MM.1S (cell line): ENCODE data around the gene KCNK7.
A peak's percentile ranks its signal among the peaks of the same experiment; 100 is the strongest.

Source experiments
- DNase-seq: peaks from one replicate; pipeline ENCODE4 v3.0.0-alpha.2; 2015
- H2AFZ ChIP-seq: fragments of 300-600 bp; sonication (generic); 2 replicates; pipeline ENCODE4 v1.6.0; 2016; ENCODE audit warnings: antibody characterized with exemption, low read length
- H3F3A ChIP-seq: fragments of 300-600 bp; sonication (generic); 2 replicates; pipeline ENCODE4 v1.6.1; 2016; ENCODE audit warnings: mild to moderate bottlenecking, antibody characterized with exemption, low read length, moderate library complexity, mixed read lengths; ENCODE audit not compliant: insufficient read depth
- H3K27ac ChIP-seq: fragments of 300-600 bp; sonication (generic); 2 replicates; pipeline ENCODE4 v1.5.1; 2016; ENCODE audit warnings: mild to moderate bottlenecking, low read length
- H3K27me3 ChIP-seq: fragments of 300-600 bp; sonication (generic); replicated peaks from 2 replicates; pipeline ENCODE4 v1.6.0; 2016; ENCODE audit warnings: low read length; ENCODE audit not compliant: insufficient read depth
- H3K36me3 ChIP-seq: fragments of 300-600 bp; sonication (generic); replicated peaks from 2 replicates; pipeline ENCODE4 v1.6.1; 2016; ENCODE audit warnings: mild to moderate bottlenecking, low read length, mixed read lengths; ENCODE audit not compliant: insufficient read depth
- H3K4me1 ChIP-seq: fragments of 300-600 bp; sonication (generic); 2 replicates; pipeline ENCODE4 v1.6.1; 2016; ENCODE audit warnings: low read length, mixed read lengths
- H3K4me2 ChIP-seq: fragments of 300-600 bp; sonication (generic); 2 replicates; pipeline ENCODE4 v1.6.0; 2016; ENCODE audit warnings: low read depth, low read length
- H3K4me3 ChIP-seq: fragments of 300-600 bp; sonication (generic); 2 replicates; pipeline ENCODE4 v1.5.1; 2016; ENCODE audit warnings: low read length, mixed read lengths
- H3K79me2 ChIP-seq: fragments of 300-600 bp; sonication (generic); 2 replicates; pipeline ENCODE4 v1.6.1; 2016; ENCODE audit warnings: mixed run types, low read length, mixed read lengths
- H3K9ac ChIP-seq: fragments of 300-600 bp; sonication (generic); 2 replicates; pipeline ENCODE4 v1.6.1; 2016; ENCODE audit warnings: low read length, mixed read lengths
- H3K9me2 ChIP-seq: fragments of 300-600 bp; sonication (generic); replicated peaks from 2 replicates; pipeline ENCODE4 v1.6.1; 2016; ENCODE audit warnings: mild to moderate bottlenecking, low read length, mixed read lengths; ENCODE audit not compliant: insufficient read depth
- H3K9me3 ChIP-seq: fragments of 300-600 bp; sonication (generic); replicated peaks from 2 replicates; pipeline ENCODE4 v1.6.1; 2016; ENCODE audit warnings: mild to moderate bottlenecking, low read length, mixed read lengths; ENCODE audit not compliant: insufficient read depth
- H4K20me1 ChIP-seq: fragments of 300-600 bp; sonication (generic); 2 replicates; pipeline ENCODE4 v1.6.1; 2016; ENCODE audit warnings: mild to moderate bottlenecking, low read length, moderate library complexity, mixed read lengths; ENCODE audit not compliant: insufficient read depth
- EZH2 ChIP-seq: fragments of 300-600 bp; sonication (generic); optimal IDR thresholded peaks from 2 replicates; pipeline ENCODE3; 2017; ENCODE audit warnings: low read depth, mild to moderate bottlenecking, antibody characterized with exemption, low read length, mixed read lengths
- EZH2phosphoT487 ChIP-seq: fragments of 300-600 bp; sonication (generic); IDR thresholded peaks from 2 replicates; pipeline ENCODE4 v1.6.1; 2018; ENCODE audit warnings: antibody characterized with exemption, low read length
- TF ChIP-seq, protein P1 (sequence below): fragments of 300-600 bp; sonication (generic); IDR thresholded peaks from 2 replicates; pipeline ENCODE4 v1.5.1; 2016; ENCODE audit warnings: antibody characterized with exemption, low read length, mixed read lengths

The KCNK7 gene

DNA sequence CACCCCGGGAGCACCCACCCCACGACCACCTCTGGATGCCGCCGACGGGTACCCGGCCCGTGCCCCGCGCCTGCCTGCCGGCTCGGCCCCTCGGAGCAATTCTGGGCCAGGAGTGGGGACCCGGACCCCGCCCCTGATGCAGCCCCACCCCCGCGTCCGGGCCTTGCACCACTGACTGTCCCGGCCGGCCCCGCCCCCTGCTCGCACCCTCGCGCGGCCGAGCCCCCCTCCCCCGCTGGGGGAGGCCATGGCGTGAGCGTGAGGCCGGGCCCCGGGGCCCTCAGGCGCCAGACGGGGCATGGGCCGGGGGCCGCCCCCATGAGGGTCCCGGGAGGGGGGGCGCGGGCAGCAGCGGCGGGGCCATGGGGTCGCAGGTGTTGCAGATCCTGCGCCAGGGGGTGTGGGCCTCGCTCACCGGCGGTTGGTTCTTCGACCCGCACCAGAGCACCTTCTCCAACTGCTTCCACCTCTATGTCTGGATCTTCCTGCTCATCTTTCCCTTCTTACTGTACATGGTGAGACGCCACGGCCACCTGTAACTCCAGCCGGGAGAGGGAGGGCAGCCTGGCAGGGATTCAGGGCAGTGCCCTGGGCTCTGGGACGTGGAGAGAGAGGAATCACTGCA, 20.5 kb upstream of the KCNK7 start:
- Histone ChIP-seq H3K79me2 (peaks cover 83% of the 10 kb centered on the region), H3K27ac (peak overlapping the region; percentile 76; the same call in 1 of the 2 replicates), H2AFZ (no peak overlapping the region), H3K9me3 (no peaks in the 10 kb centered on the region), H3F3A (0 out of 2 replicates have a peak, but pooled peaks cover 5% of the 10 kb centered on the region), H3K4me2 (peak overlapping the region; percentile 99), H4K20me1 (no peaks in the 10 kb centered on the region), H3K27me3 (no peaks in the 10 kb centered on the region), H3K9me2 (no peaks in the 10 kb centered on the region), H3K36me3 (no peaks in the 10 kb centered on the region), H3K4me1 (peaks cover 17% of the 10 kb centered on the region), H3K9ac (peak overlapping the region; percentile 93), H3K4me3 (peak overlapping the region; percentile 77)
- peak; percentile 23 for DNase-seq
- TF ChIP-seq EZH2 (no peak), EZH2phosphoT487 (no peak)
- TF ChIP-seq, protein P1, sequence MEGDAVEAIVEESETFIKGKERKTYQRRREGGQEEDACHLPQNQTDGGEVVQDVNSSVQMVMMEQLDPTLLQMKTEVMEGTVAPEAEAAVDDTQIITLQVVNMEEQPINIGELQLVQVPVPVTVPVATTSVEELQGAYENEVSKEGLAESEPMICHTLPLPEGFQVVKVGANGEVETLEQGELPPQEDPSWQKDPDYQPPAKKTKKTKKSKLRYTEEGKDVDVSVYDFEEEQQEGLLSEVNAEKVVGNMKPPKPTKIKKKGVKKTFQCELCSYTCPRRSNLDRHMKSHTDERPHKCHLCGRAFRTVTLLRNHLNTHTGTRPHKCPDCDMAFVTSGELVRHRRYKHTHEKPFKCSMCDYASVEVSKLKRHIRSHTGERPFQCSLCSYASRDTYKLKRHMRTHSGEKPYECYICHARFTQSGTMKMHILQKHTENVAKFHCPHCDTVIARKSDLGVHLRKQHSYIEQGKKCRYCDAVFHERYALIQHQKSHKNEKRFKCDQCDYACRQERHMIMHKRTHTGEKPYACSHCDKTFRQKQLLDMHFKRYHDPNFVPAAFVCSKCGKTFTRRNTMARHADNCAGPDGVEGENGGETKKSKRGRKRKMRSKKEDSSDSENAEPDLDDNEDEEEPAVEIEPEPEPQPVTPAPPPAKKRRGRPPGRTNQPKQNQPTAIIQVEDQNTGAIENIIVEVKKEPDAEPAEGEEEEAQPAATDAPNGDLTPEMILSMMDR, result no peak

DNA sequence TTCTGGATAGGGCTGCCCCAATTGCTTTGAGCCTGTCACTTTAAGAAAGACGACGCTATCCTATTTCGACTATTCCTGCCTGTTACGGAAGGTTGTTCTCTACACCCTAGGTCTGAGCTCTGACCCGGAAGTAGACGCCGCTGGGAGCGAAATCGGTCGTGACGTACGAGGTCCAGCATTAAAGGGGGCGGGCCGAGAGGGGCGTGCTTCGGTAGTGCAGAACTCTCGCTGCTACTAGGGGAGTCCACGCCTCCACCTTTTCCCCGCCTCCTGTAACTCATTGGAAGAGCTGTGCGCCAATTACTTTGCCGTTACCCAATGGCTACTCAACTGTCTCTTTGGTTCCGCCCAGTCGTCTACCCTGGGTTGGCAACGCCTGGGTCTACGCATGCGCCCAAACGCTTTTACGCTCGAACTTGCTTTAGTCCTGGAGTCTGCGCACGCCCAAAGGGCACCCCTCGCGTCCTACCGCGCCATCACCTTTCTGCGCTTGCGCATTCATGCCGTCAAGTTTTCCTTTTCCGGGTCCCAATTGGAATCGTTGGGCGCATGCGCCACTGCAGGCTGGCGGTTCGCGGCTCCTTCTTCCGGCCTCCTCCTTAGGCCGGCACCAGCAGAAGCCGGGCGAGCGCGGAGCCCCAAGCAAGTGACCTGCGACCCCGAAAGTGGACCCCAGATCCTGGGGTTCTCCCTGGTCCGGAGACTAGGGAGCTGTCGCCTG, 19.8 kb upstream of the KCNK7 start, which contains the start of gene PCNX3:
Gene PCNX3, plus strand, starts transcription at position 548 of the 721 bp plus-strand sequence. CDS start 536 bp downstream, outside the sequence.
- TF ChIP-seq, protein P1, result no peak
- TF ChIP-seq EZH2 (no peak), EZH2phosphoT487 (no peak)
- no peaks in the 10 kb centered on the region for H4K20me1 ChIP-seq
- H3K27me3 ChIP-seq, result no peaks in the 10 kb centered on the region
- H2AFZ ChIP-seq, result no peak within 1 kb of the TSS
- H3K4me3 ChIP-seq, result peak within 1 kb of the TSS; percentile 77
- peaks cover 84% of the 10 kb centered on the region for H3K79me2 ChIP-seq
- peak; percentile 100 for DNase-seq
- H3K9me2 ChIP-seq, result no peaks in the 10 kb centered on the region
- peaks cover 17% of the 10 kb centered on the region for H3K4me1 ChIP-seq
- H3K36me3 ChIP-seq, result no peaks in the 10 kb centered on the region
- H3K4me2 ChIP-seq, result peak within 1 kb of the TSS; percentile 99
- H3K27ac ChIP-seq, result peak within 1 kb of the TSS; percentile 76
- no peaks in the 10 kb centered on the region for H3K9me3 ChIP-seq
- peak within 1 kb of the TSS; percentile 93 for H3K9ac ChIP-seq
- H3F3A ChIP-seq, result 0 out of 2 replicates have a peak, but pooled peaks cover 5% of the 10 kb centered on the region

DNA sequence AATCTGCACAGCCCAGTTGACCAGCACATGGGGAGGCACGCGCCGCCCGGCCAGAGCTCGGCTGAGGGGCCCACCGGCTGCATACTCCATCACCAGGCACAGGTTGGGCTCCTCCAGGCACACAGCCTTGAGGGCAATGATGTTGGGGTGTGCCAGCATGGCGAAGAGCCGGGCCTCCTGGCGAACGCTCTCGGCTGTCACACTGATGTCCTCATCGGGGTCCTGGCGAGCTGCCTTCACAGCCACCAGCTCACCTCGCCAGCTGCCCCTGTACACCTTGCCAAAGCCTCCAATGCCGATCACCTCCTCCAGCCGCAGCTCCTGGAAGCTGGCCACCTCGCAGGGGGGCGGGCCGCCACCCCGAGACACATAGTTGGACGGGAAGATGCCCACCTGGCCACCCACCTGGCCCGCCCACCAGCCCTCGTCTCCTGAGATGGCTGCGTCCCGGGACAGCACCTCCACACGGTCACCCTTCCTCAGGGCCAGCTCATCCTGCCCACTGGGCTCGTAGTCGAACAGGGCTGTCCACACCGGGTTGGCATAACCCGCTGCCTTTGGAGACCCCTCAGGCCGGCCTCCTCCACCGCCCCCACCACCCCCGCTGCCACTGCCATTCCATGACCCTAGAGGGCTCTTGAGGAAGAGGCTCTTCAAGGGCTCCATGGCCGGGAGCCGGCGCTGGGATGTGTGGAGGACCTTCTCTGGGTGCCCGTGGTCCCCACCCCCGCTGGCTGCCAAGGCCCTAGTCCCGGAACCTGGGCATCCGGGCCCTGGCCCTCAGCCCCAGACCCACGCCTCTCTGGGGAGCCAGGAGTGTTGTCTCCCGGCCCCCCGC, 17.7 kb upstream of the KCNK7 start:
- TF ChIP-seq EZH2phosphoT487, result no peak
- Histone ChIP-seq H3K27ac (peak overlapping the region; percentile 76; the same call in 1 of the 2 replicates), H3K36me3 (no peaks in the 10 kb centered on the region)

More for the DNA sequence above, 17.7 kb upstream of the KCNK7 start:
- H4K20me1 ChIP-seq, result no peaks in the 10 kb centered on the region
- peak overlapping the region; percentile 92 for H3K4me2 ChIP-seq
- no peaks in the 10 kb centered on the region for H3K9me2 ChIP-seq
- peaks cover 80% of the 10 kb centered on the region for H3K79me2 ChIP-seq
- H3K4me3 ChIP-seq, result peak overlapping the region; percentile 65
- H2AFZ ChIP-seq, result peak overlapping the region; percentile 51
- peak overlapping the region; percentile 93 for H3K9ac ChIP-seq
- DNase-seq, result peak; percentile 20
- no peaks in the 10 kb centered on the region for H3K9me3 ChIP-seq
- peaks cover 17% of the 10 kb centered on the region for H3K4me1 ChIP-seq
- 0 out of 2 replicates have a peak, but pooled peaks cover 5% of the 10 kb centered on the region for H3F3A ChIP-seq
- no peaks in the 10 kb centered on the region for H3K27me3 ChIP-seq
